GM18507 (cell line): ENCODE results near the gene KCNE2.
A peak's percentile ranks its signal among the peaks of the same experiment; 100 is the strongest.
"Not testable (repeated sequence)": the region's sequence is repeated elsewhere in the genome, so short reads cannot be mapped to it uniquely, and the experiment has no call there.

Experiments
- DNase-seq: peaks from one replicate; pipeline ENCODE4 v3.0.0; 2011; ENCODE audit warnings: low read depth; ENCODE audit not compliant: insufficient read length; ENCODE audit errors: extremely low spot score
- FAIRE-seq: peaks from 2 replicates; lab custom pipeline; 2011; peaks lifted over from hg19 to GRCh38; lab: Jason Lieb, UNC

Gene KCNE2

GRCh38 chr21:34351786-34352241 lies 12.0 kb upstream of the KCNE2 start:
- peak; percentile 42 for DNase-seq
- FAIRE-seq = peak; percentile 90

GRCh38 chr21:34352556-34352955 lies 11.2 kb upstream of the KCNE2 start:
- FAIRE-seq (no peak), DNase-seq (no peak)

GRCh38 chr21:34353182-34353581 lies 10.6 kb upstream of the KCNE2 start:
- FAIRE-seq = no peak
- no peak for DNase-seq

- no peak for FAIRE-seq
- DNase-seq = no peak
Measured at GRCh38 chr21:34354836-34355235, 9.0 kb upstream of the KCNE2 start.

- FAIRE-seq (no peak), DNase-seq (no peak)
Measured at GRCh38 chr21:34355570-34355969, 8.2 kb upstream of the KCNE2 start.

GRCh38 chr21:34357889-34358288 lies 5.9 kb upstream of the KCNE2 start:
- no peak for FAIRE-seq
- no peak for DNase-seq

GRCh38 chr21:34358866-34359265 lies 4.9 kb upstream of the KCNE2 start:
- FAIRE-seq (no peak), DNase-seq (no peak)

- no peak for FAIRE-seq
- DNase-seq = no peak
Measured at GRCh38 chr21:34360488-34361241, 3.1 kb upstream of the KCNE2 start.

GRCh38 chr21:34362136-34362444 lies 1.7 kb upstream of the KCNE2 start:
- no peak for FAIRE-seq
- DNase-seq = no peak

- DNase-seq (no peak), FAIRE-seq (no peak)
Measured at GRCh38 chr21:34362670-34363069, 1.1 kb upstream of the KCNE2 start.

- no peak for FAIRE-seq
- no peak for DNase-seq
Measured at GRCh38 chr21:34364921-34365320, 1.1 kb downstream of the KCNE2 start.

- no peak for FAIRE-seq
- no peak for DNase-seq
Measured at GRCh38 chr21:34365809-34366208, 2.0 kb downstream of the KCNE2 start.

GRCh38 chr21:34367320-34367935 lies 3.6 kb downstream of the KCNE2 start:
- no peak for DNase-seq
- peak; percentile 66 for FAIRE-seq

- FAIRE-seq (no peak), DNase-seq (no peak)
Measured at GRCh38 chr21:34369741-34370140, 5.9 kb downstream of the KCNE2 start.

- no peak for DNase-seq
- FAIRE-seq = no peak
Measured at GRCh38 chr21:34372321-34372720, 8.5 kb downstream of the KCNE2 start.

- DNase-seq, FAIRE-seq: not testable (repeated sequence)
Measured at GRCh38 chr21:34374462-34374861, 10.7 kb downstream of the KCNE2 start.

GRCh38 chr21:34374940-34375618 lies 11.3 kb downstream of the KCNE2 start, which contains the start of gene SMIM11:
Gene SMIM11, plus strand, starts transcription at chr21:34375507. Its CDS starts 3,998 bp downstream, at chr21:34379505.
- FAIRE-seq = peak; percentile 93

GRCh38 chr21:34375619-34375972 lies 11.8 kb downstream of the KCNE2 start:
- DNase-seq = not testable (repeated sequence)

More at GRCh38 chr21:34374940-34375618, 11.3 kb downstream of the KCNE2 start, which contains the start of gene SMIM11:
- not testable (repeated sequence) for DNase-seq

GRCh38 chr21:34383138-34383537 lies 19.3 kb downstream of the KCNE2 start:
- not testable (repeated sequence) for FAIRE-seq, DNase-seq

More at GRCh38 chr21:34375619-34375972, 11.8 kb downstream of the KCNE2 start:
- FAIRE-seq = not testable (repeated sequence)

GRCh38 chr21:34383724-34384415 lies 20.1 kb downstream of the KCNE2 start:
- DNase-seq = not testable (repeated sequence)
- FAIRE-seq = peak; percentile 94
